Measurements from ENCODE around the gene AGPAT4. TPM values are rescaled to one million over a fixed set of nuclear protein-coding genes. Genes with fewer than 3 reads are reported as not detected.

AGPAT4 gene
- polyA plus RNA-seq, 2 of the 4 experiments (the other 2 are of a cell fraction) = 2.1 to 3.7 TPM

DNA sequence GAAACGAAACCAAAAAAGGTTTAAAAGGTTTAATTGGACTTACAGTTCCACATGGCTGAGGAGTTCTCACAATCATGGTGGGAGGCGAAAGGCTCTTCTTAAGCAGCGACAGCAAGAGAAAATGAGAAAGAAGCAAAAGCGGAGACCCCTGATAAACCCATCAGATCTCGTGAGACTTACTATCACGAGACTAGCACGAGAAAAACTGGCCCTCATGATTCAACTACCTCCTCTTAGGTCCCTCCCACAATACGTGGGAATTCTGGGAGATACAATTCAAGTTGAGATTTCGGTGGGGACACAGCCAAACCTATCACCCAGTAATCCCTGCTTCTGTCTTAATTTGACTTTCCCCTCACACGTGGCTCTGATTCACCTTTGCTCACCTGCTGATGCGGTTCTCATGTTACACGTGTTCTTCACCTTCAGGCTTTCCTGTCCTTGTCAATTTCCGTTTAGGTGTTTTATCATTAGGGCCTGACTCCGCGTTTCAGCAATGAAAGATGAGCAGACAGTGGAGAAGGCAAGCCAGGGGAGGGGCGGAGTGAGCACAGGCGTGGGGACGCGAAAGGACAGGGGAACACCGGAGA is 57.1 kb downstream of the AGPAT4 start:
- CTCF ChIA-PET = no interaction called here
- no peak for FAIRE-seq
- 87% methylated on average over 19 of the region's 20 CpGs for WGBS (ENCODE audit: missing lambda C conversion rate)

DNA sequence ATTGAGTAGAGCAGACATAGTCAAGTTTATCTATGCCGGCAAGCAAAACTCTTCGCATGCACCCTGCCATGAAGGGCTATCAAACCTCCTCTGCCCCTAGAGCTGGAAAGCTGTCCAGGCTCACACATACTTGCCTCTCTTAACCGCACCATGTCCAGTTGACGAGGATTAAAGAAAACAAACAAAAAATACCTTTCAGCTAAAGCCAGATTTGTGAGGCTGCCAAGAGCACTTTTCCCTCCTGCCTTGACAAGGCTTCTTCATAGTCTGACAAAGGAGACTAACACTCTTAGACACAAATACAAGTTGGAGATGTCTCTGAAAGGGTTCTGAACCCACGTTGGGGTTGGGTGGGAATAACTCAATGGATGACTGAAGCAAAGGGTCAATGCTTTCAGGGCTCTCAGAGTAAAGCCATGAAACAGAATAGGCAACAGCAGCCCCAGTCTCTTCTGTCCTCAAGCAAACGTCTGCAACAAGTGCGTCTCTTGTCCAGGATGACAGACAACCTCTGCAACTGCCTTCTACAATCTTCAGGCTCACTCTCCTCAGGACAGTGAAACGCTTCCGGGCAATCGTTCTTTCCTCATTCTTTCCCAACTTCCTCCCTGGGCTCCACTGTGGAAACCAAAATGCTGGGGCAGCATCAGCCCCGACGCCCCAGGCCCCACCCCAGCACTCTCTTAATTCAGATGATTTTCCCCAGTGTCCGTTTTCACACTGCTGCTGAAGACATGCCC is 57.8 kb downstream of the AGPAT4 start:
- DNase-seq (ENCODE audit: low read depth in 1 of 2, low spot score in 1 of 2) (no peak), FAIRE-seq (no peak), ATAC-seq (no peak)
- H3K27ac ChIP-seq = no peak overlapping the region
- H3K4me1 ChIP-seq = no peaks in the 10 kb centered on the region
- 80% methylated on average over 13 of the region's 13 CpGs for whole genome bisulfite sequencing (ENCODE audit: missing lambda C conversion rate)
- POLR2A ChIA-PET = no interaction called here
- TF ChIP-seq, protein P1, sequence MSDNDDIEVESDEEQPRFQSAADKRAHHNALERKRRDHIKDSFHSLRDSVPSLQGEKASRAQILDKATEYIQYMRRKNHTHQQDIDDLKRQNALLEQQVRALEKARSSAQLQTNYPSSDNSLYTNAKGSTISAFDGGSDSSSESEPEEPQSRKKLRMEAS (IDR thresholded peaks at IDR 0.05) = no peak
- TF ChIP-seq GATA3 (IDR thresholded peaks at IDR 0.05; ENCODE audit: borderline replicate concordance) = no peak
- TF ChIP-seq JUN (IDR thresholded peaks at IDR 0.05) = no peak
- TF ChIP-seq SREBF2 (IDR thresholded peaks at IDR 0.05) = no peak
- TF ChIP-seq, protein P2, sequence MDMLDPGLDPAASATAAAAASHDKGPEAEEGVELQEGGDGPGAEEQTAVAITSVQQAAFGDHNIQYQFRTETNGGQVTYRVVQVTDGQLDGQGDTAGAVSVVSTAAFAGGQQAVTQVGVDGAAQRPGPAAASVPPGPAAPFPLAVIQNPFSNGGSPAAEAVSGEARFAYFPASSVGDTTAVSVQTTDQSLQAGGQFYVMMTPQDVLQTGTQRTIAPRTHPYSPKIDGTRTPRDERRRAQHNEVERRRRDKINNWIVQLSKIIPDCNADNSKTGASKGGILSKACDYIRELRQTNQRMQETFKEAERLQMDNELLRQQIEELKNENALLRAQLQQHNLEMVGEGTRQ (IDR thresholded peaks at IDR 0.05) = no peak
- TF ChIP-seq FOXS1 (CRISPR knock-in tag; IDR thresholded peaks at IDR 0.05) = no peak
- TF ChIP-seq NFE2L2 (conservative IDR thresholded peaks at IDR 0.05; ENCODE audit: low read length) = no peak
- no peak for TF ChIP-seq RAD21 (conservative IDR thresholded peaks at IDR 0.05 in 1 of 2, IDR thresholded peaks at IDR 0.05 in 1 of 2)
- TF ChIP-seq HEYL (CRISPR knock-in tag; IDR thresholded peaks at IDR 0.05) = no peak
- TF ChIP-seq ZC3H11A (IDR thresholded peaks at IDR 0.05) = no peak
- H3K4me2 ChIP-seq = no peak overlapping the region
- CTCF ChIA-PET = no interaction called here
- H3K9me3 ChIP-seq = 0 out of 3 replicates have a peak, but pooled peaks cover 7% of the 10 kb centered on the region
- H3K4me3 ChIP-seq = no peak overlapping the region

More for the DNA sequence above, 57.1 kb downstream of the AGPAT4 start:
- Histone ChIP-seq H3K4me3 (no peak overlapping the region), H3K27ac (no peak overlapping the region), H3K9me3 (0 out of 3 replicates have a peak, but pooled peaks cover 3% of the 10 kb centered on the region), H3K4me2 (no peak overlapping the region), H3K4me1 (no peaks in the 10 kb centered on the region)
- POLR2A ChIA-PET = no interaction called here
- DNase-seq (ENCODE audit: low read depth in 1 of 2, low spot score in 1 of 2) (no peak), ATAC-seq (no peak)
- no peak for TF ChIP-seq ZFP36 (IDR thresholded peaks at IDR 0.05; ENCODE audit: borderline replicate concordance, partially characterized antibody)
- no peak for TF ChIP-seq EHMT2 (IDR thresholded peaks at IDR 0.05; ENCODE audit: low read depth)

DNA sequence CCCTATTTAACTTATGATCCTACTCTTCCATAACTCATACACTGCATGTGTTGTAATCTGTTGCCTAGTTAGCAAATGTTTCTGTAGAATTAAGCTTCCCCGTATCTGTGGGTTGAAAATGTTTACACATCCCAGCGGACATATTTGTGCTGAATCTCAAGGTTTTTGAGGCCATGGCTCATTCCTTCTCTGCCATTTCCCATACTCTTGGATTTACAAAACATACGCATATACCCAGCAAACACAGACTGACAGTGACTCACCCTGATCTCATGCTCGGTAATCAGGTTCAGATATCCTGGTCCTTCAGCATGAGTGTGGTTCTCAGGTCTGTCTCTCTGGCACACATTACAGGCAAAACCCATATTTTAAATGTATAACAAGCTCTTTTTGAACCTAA is 58.7 kb downstream of the AGPAT4 start:
- H3K4me3 ChIP-seq = no peak overlapping the region
- ChIA-PET POLR2A (no interaction called here), CTCF (interaction anchor here (0.6 kb wide), 1 partner anchor 27 kb away, joined by 3 read pairs; no protein-coding TSS in a partner anchor)
- 0 out of 3 replicates have a peak, but pooled peaks cover 7% of the 10 kb centered on the region for H3K9me3 ChIP-seq
- H3K4me1 ChIP-seq = no peaks in the 10 kb centered on the region
- DNase-seq (ENCODE audit: low read depth in 1 of 2, low spot score in 1 of 2) (no peak), ATAC-seq (no peak), FAIRE-seq (no peak)
- TF ChIP-seq, protein P1 (IDR thresholded peaks at IDR 0.05) = no peak
- no peak for TF ChIP-seq NPAS2 (CRISPR knock-in tag; IDR thresholded peaks at IDR 0.05; ENCODE audit: borderline replicate concordance)
- TF ChIP-seq, protein P3, sequence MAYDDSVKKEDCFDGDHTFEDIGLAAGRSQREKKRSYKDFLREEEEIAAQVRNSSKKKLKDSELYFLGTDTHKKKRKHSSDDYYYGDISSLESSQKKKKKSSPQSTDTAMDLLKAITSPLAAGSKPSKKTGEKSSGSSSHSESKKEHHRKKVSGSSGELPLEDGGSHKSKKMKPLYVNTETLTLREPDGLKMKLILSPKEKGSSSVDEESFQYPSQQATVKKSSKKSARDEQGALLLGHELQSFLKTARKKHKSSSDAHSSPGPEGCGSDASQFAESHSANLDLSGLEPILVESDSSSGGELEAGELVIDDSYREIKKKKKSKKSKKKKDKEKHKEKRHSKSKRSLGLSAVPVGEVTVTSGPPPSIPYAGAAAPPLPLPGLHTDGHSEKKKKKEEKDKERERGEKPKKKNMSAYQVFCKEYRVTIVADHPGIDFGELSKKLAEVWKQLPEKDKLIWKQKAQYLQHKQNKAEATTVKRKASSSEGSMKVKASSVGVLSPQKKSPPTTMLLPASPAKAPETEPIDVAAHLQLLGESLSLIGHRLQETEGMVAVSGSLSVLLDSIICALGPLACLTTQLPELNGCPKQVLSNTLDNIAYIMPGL (CRISPR knock-in tag; IDR thresholded peaks at IDR 0.05; ENCODE audit: borderline replicate concordance) = no peak
- TF ChIP-seq FOXS1 (CRISPR knock-in tag; IDR thresholded peaks at IDR 0.05) = no peak
- TF ChIP-seq FOSB (CRISPR knock-in tag; IDR thresholded peaks at IDR 0.05) = no peak
- TF ChIP-seq, protein P4, sequence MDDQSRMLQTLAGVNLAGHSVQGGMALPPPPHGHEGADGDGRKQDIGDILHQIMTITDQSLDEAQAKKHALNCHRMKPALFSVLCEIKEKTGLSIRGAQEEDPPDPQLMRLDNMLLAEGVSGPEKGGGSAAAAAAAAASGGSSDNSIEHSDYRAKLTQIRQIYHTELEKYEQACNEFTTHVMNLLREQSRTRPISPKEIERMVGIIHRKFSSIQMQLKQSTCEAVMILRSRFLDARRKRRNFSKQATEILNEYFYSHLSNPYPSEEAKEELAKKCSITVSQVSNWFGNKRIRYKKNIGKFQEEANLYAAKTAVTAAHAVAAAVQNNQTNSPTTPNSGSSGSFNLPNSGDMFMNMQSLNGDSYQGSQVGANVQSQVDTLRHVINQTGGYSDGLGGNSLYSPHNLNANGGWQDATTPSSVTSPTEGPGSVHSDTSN (IDR thresholded peaks at IDR 0.05) = no peak
- TF ChIP-seq ZSCAN20 (CRISPR knock-in tag; IDR thresholded peaks at IDR 0.05) = no peak
- no peak for TF ChIP-seq CHD4 (IDR thresholded peaks at IDR 0.05; ENCODE audit: borderline replicate concordance)
- no peak for TF ChIP-seq RAD21 (conservative IDR thresholded peaks at IDR 0.05 in 1 of 2, IDR thresholded peaks at IDR 0.05 in 1 of 2)
- TF ChIP-seq, protein P5, sequence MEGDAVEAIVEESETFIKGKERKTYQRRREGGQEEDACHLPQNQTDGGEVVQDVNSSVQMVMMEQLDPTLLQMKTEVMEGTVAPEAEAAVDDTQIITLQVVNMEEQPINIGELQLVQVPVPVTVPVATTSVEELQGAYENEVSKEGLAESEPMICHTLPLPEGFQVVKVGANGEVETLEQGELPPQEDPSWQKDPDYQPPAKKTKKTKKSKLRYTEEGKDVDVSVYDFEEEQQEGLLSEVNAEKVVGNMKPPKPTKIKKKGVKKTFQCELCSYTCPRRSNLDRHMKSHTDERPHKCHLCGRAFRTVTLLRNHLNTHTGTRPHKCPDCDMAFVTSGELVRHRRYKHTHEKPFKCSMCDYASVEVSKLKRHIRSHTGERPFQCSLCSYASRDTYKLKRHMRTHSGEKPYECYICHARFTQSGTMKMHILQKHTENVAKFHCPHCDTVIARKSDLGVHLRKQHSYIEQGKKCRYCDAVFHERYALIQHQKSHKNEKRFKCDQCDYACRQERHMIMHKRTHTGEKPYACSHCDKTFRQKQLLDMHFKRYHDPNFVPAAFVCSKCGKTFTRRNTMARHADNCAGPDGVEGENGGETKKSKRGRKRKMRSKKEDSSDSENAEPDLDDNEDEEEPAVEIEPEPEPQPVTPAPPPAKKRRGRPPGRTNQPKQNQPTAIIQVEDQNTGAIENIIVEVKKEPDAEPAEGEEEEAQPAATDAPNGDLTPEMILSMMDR (IDR thresholded peaks at IDR 0.05) = no peak
- no peak overlapping the region for H3K27ac ChIP-seq
- 71% methylated on average over 4 of the region's 4 CpGs for WGBS (ENCODE audit: missing lambda C conversion rate)
- no peak overlapping the region for H3K4me2 ChIP-seq

Measured in A549 (cell line).